SU-DHL-6 (cell line): ENCODE results near the gene POLR2E.

ENCODE experiments used
- H2AFZ ChIP-seq: fragments of 200-600 bp; sonication (generic); 2 replicates; pipeline ENCODE4 v1.6.1; 2014; ENCODE audit warnings: low read depth, mild to moderate bottlenecking, moderate library complexity, mixed read lengths, antibody characterized with exemption, low read length; ENCODE audit not compliant: severe bottlenecking
- H3F3A ChIP-seq: fragments of 200-600 bp; shearing (Covaris generic); 2 replicates; pipeline ENCODE4 v1.6.0; 2016; ENCODE audit warnings: antibody characterized with exemption, mild to moderate bottlenecking; ENCODE audit not compliant: insufficient read depth
- H3K27ac ChIP-seq: fragments of 200-600 bp; sonication (generic); 2 replicates; pipeline ENCODE4 v1.5.1; 2016; ENCODE audit warnings: low read depth, mild to moderate bottlenecking, low read length, moderate library complexity, mixed read lengths
- H3K27me3 ChIP-seq: fragments of 200-600 bp; sonication (generic), shearing (Covaris generic); 2 replicates; pipeline ENCODE4 v1.6.0; 2014; ENCODE audit warnings: mild to moderate bottlenecking, low read length
- H3K36me3 ChIP-seq: fragments of 200-600 bp; sonication (generic); 2 replicates; pipeline ENCODE4 v1.6.1; 2014; ENCODE audit warnings: mild to moderate bottlenecking, low read length, mixed read lengths
- H3K4me2 ChIP-seq: fragments of 300-600, 200-600 bp; shearing (Covaris generic), sonication (generic); 2 replicates; pipeline ENCODE4 v1.6.0; 2014; ENCODE audit warnings: low read length, low read depth, mild to moderate bottlenecking; ENCODE audit not compliant: poor library complexity, severe bottlenecking
- H3K4me3 ChIP-seq: fragments of 200-600 bp; sonication (generic); 2 replicates; pipeline ENCODE4 v1.5.1; 2014; ENCODE audit warnings: antibody characterized with exemption, low read length, mild to moderate bottlenecking, mixed read lengths; ENCODE audit not compliant: insufficient read depth, poor library complexity, severe bottlenecking
- H3K79me2 ChIP-seq: fragments of 200-600 bp; sonication (generic); 2 replicates; pipeline ENCODE4 v1.6.1; 2014; ENCODE audit warnings: mild to moderate bottlenecking, low read length, moderate library complexity; ENCODE audit not compliant: insufficient read depth
- H3K9ac ChIP-seq: fragments of 200-600 bp; sonication (generic); 2 replicates; pipeline ENCODE4 v1.7.0; 2014; ENCODE audit warnings: mild to moderate bottlenecking, low read length
- H3K9me2 ChIP-seq: fragments of 200-600 bp; sonication (generic); replicated peaks from 2 replicates; pipeline ENCODE4 v1.6.1; 2014; ENCODE audit warnings: low read length; ENCODE audit not compliant: insufficient read depth
- H3K9me3 ChIP-seq: fragments of 200-600 bp; sonication (generic); 2 replicates; pipeline ENCODE4 v1.6.1; 2014; ENCODE audit warnings: low read length, mixed read lengths; ENCODE audit not compliant: insufficient read depth
- H4K20me1 ChIP-seq: fragments of 200-600 bp; sonication (generic); 2 replicates; pipeline ENCODE4 v1.6.1; 2014; ENCODE audit warnings: low read depth, mild to moderate bottlenecking, antibody characterized with exemption, low read length, moderate library complexity, mixed read lengths
- CTCF ChIP-seq: fragments of 200-600 bp; sonication (generic); IDR thresholded peaks from one replicate; pipeline ENCODE4 v1.5.1; 2017; ENCODE audit warnings: antibody characterized with exemption, mild to moderate bottlenecking, low read length, moderate library complexity; ENCODE audit not compliant: insufficient read depth, poor library complexity, severe bottlenecking
- EZH2phosphoT487 ChIP-seq: fragments of 200-600 bp; sonication (generic), shearing (Covaris generic); conservative IDR thresholded peaks from 2 replicates; pipeline ENCODE4 v1.6.1; 2018; ENCODE audit warnings: mild to moderate bottlenecking, antibody characterized with exemption, low read length, moderate library complexity, mixed read lengths

The POLR2E gene

GRCh38 chr19:1066251-1066747, 28.9 kb downstream of the POLR2E start:
- Histone ChIP-seq H2AFZ (no peak overlapping the region), H3K27me3 (no peaks in the 10 kb centered on the region), H3K4me3 (peak overlapping the region; percentile 88), H3K9ac (peak overlapping the region; percentile 96), H4K20me1 (no peaks in the 10 kb centered on the region), H3F3A (peaks cover 27% of the 10 kb centered on the region), H3K27ac (peak overlapping the region; percentile 89), H3K36me3 (no peaks in the 10 kb centered on the region), H3K9me3 (no peaks in the 10 kb centered on the region), H3K9me2 (no peaks in the 10 kb centered on the region), H3K4me2 (peak overlapping the region; percentile 74), H3K79me2 (peaks cover 21% of the 10 kb centered on the region)
- TF ChIP-seq EZH2phosphoT487 (no peak), CTCF (no peak)

DNA sequence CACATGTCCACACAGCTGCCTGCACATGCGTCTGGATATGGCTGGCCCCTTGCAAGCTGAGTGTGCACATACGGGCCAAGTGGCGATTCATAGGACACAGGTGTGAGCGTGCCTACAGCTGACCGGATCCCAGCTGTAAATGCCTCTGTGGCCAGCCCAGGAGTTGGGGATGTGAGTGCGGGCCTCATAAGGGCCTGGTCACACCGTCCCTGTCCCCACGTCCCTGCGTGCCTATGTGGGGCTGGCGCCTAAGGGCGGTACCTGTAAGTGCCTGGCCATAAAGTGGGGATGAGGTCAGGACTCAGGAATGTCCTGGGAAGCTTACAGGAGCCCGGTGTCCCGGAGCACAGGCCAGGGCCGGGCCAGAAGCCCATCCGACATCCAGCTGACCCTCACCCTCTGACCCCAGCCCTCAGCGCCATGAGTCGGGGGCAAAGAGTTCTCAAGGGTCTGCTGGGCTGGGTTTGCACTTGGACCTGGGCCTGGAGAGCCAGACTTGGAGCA, 29.5 kb downstream of the POLR2E start:
- Histone ChIP-seq H3K27ac (no peak overlapping the region), H3K79me2 (peaks cover 17% of the 10 kb centered on the region), H3K4me3 (no peak overlapping the region), H2AFZ (no peak overlapping the region), H3K9me2 (no peaks in the 10 kb centered on the region), H3K9me3 (no peaks in the 10 kb centered on the region), H3K4me2 (no peak overlapping the region), H3K9ac (no peak overlapping the region), H3K36me3 (no peaks in the 10 kb centered on the region), H3F3A (peaks cover 27% of the 10 kb centered on the region), H3K27me3 (no peaks in the 10 kb centered on the region), H4K20me1 (no peaks in the 10 kb centered on the region)
- TF ChIP-seq EZH2phosphoT487 (no peak), CTCF (no peak)

GRCh38 chr19:1064661-1065605, 30.2 kb downstream of the POLR2E start:
- H4K20me1 ChIP-seq = no peaks in the 10 kb centered on the region
- no peak overlapping the region for H2AFZ ChIP-seq
- H3K36me3 ChIP-seq = no peaks in the 10 kb centered on the region
- H3K4me2 ChIP-seq = peak overlapping the region; percentile 31
- H3F3A ChIP-seq = peaks cover 26% of the 10 kb centered on the region
- H3K4me3 ChIP-seq = no peak overlapping the region
- H3K9me2 ChIP-seq = no peaks in the 10 kb centered on the region
- H3K27ac ChIP-seq = no peak overlapping the region
- H3K27me3 ChIP-seq = no peaks in the 10 kb centered on the region
- H3K9ac ChIP-seq = no peak overlapping the region; the same call in 1 of the 2 replicates
- H3K9me3 ChIP-seq = no peaks in the 10 kb centered on the region
- TF ChIP-seq CTCF (peak; percentile 45), EZH2phosphoT487 (no peak)
- peaks cover 15% of the 10 kb centered on the region; the same call in 1 of the 2 replicates for H3K79me2 ChIP-seq
